Measurements from ENCODE around the gene ERRFI1.

ERRFI1 gene

GRCh38 chr1:8018492-8019228, 7.4 kb downstream of the ERRFI1 start:
- DNase-seq (ENCODE audit: low spot score), result no peak

GRCh38 chr1:8017495-8018197, 8.5 kb downstream of the ERRFI1 start:
- no peak for DNase-seq (ENCODE audit: low spot score)

- DNase-seq (ENCODE audit: low spot score), result no peak
Observed at GRCh38 chr1:8016895-8017241, 9.2 kb downstream of the ERRFI1 start.

- no peak for DNase-seq (ENCODE audit: low spot score)
Observed at GRCh38 chr1:8016210-8016894, 9.8 kb downstream of the ERRFI1 start.

- DNase-seq (ENCODE audit: low spot score), result no peak
Observed at GRCh38 chr1:8015809-8016165, 10.3 kb downstream of the ERRFI1 start.

GRCh38 chr1:8015036-8015808, 10.9 kb downstream of the ERRFI1 start:
- DNase-seq (ENCODE audit: low spot score), result peak; percentile 81

GRCh38 chr1:8014381-8014988, 11.6 kb downstream of the ERRFI1 start:
- DNase-seq (ENCODE audit: low spot score), result no peak

GRCh38 chr1:8013800-8014199, 12.3 kb downstream of the ERRFI1 start:
- DNase-seq (ENCODE audit: low spot score), result no peak

GRCh38 chr1:8013399-8013798, 12.7 kb downstream of the ERRFI1 start:
- DNase-seq (ENCODE audit: low spot score), result no peak

- DNase-seq (ENCODE audit: low spot score), result no peak
Observed at GRCh38 chr1:8012955-8013354, 13.2 kb downstream of the ERRFI1 start.

GRCh38 chr1:8011923-8012858, 13.9 kb downstream of the ERRFI1 start:
- no peak for DNase-seq (ENCODE audit: low spot score)

GRCh38 chr1:8011016-8011415, 15.1 kb downstream of the ERRFI1 start:
- DNase-seq (ENCODE audit: low spot score), result no peak

- DNase-seq (ENCODE audit: low spot score), result no peak
Observed at GRCh38 chr1:8010080-8010664, 15.9 kb downstream of the ERRFI1 start.

- no peak for DNase-seq (ENCODE audit: low spot score)
Observed at GRCh38 chr1:8009043-8010002, 16.8 kb downstream of the ERRFI1 start.

- DNase-seq (ENCODE audit: low spot score), result no peak
Observed at GRCh38 chr1:8006037-8006963, 19.8 kb downstream of the ERRFI1 start.

- peak; percentile 91 for DNase-seq (ENCODE audit: low spot score)
Observed at GRCh38 chr1:8004803-8005573, 21.1 kb downstream of the ERRFI1 start.

- no peak for DNase-seq (ENCODE audit: low spot score)
Observed at GRCh38 chr1:8004113-8004802, 21.9 kb downstream of the ERRFI1 start.

All from AG08395 (cell line).